IPS DF 6.9 (cell line): Measurements from ENCODE around the gene OR10G3.

Source experiments
- DNase-seq: peaks from one replicate; pipeline ENCODE4 v3.0.0-alpha.2; 2013; ENCODE audit warnings: low read depth, low spot score
- H3K27ac ChIP-seq: one replicate; pipeline ENCODE4 v1.5.1; 2013; ENCODE audit warnings: low read length, control low read depth
- H3K27me3 ChIP-seq: 2 replicates; pipeline ENCODE4 v1.6.1; 2013; ENCODE audit warnings: mild to moderate bottlenecking, low read length; ENCODE audit not compliant: control insufficient read depth, insufficient read depth
- H3K36me3 ChIP-seq: 2 replicates; pipeline ENCODE4 v1.6.1; 2013; ENCODE audit warnings: low read length; ENCODE audit not compliant: control insufficient read depth, insufficient read depth
- H3K4me1 ChIP-seq: 2 replicates; pipeline ENCODE4 v1.6.1; 2013; ENCODE audit warnings: low read length; ENCODE audit not compliant: control insufficient read depth, insufficient read depth
- H3K4me3 ChIP-seq: 2 replicates; pipeline ENCODE4 v1.5.1; 2013; ENCODE audit warnings: mild to moderate bottlenecking, low read length
- H3K9me3 ChIP-seq: 2 replicates; pipeline ENCODE4 v1.6.1; 2013; ENCODE audit warnings: low read length, inconsistent platforms; ENCODE audit not compliant: control insufficient read depth, insufficient read depth
- WGBS: extraction: QIAGEN DNeasy Blood & Tissue Kit; methylation state at CpG from one replicate; pipeline ENCODE4 v1.1.7; 2013; ENCODE audit warnings: mixed read lengths, missing lambda C conversion rate; ENCODE audit not compliant: insufficient read length, insufficient coverage; 5-methylcytosine and 5-hydroxymethylcytosine counted together

The OR10G3 gene

DNA sequence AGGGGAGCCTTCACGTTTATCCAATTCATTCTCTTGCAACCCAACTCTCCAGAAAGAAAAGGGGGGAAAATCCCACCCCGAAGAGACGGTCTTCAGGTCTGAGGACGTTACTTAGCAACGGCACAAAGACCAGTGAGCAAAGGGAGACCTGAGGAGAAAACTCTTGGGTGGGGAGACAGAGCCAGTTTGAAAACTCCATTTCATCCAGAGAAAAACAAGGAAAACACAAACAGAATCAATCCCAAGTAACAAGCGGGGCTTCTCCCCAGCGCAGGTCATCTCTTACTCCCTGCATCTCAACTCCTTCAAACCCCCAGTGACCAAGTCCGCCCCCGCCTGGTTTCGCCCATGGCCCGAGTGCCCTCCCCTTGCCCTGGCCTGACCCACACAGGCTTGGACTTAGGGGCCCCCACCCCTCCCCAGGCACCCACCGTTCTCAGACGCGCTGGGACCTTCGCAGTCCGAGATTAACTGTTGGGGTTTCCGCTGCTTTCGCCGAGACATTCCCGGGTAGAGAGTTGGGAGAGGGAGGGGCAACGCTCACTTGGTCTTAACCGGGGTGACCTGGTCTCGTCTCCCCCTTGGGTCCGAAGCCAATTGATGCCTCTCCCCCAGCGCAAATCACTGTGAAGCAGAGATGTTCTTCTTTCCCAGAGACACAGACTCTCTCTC lies 43.3 kb downstream of the OR10G3 start:
- peak overlapping the region; percentile 15 for H3K27ac ChIP-seq
- no peaks in the 10 kb centered on the region for H3K27me3 ChIP-seq
- H3K4me1 ChIP-seq, result no peaks in the 10 kb centered on the region; the same call in 1 of the 2 replicates
- no peaks in the 10 kb centered on the region for H3K9me3 ChIP-seq
- no peak for DNase-seq
- H3K4me3 ChIP-seq, result peak overlapping the region; percentile 68; the same call in 1 of the 2 replicates
- no CpG with 5 or more reads among the region's 25 CpGs for WGBS
- H3K36me3 ChIP-seq, result no peaks in the 10 kb centered on the region

DNA sequence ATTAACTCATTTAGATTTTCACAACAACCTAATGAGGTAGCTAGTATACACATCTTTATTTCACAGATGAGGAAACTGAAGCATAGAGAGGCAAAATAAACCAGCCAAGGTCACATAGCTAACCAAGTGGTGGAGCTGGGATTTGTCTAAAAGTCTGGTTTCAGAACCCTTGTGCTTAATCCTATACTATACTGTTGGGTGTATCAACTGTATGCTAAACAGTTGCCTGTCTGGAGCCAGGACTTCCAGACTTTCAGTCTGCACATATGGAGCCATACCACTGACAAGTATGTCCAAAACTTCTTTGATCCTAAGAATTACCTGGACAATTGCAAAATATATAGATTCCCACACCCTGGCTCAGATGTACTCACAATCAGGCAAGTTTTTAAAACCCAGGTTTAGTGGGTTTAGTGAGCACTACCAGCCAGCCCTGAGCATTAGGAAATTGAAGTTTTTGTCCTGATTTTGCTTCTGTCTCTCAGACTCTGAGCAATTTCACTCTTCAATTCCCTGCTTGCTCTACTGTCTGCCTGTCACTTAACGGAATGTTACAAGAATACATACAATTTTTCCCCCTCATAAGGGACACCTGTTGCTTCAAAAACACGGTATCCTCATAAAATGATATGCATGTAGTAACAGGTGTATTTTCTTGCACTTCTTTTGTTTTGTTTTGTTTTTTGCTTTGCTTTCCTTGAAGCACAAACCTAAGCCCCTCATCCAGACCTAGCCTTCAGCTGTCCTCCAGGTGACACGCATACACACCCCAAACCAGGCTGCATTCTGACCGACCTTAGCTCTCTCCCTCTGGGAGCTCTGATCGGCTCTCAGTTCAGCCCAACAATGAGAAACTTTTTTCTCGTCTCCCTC lies 44.1 kb downstream of the OR10G3 start:
- H3K36me3 ChIP-seq, result no peaks in the 10 kb centered on the region
- WGBS, result no CpG with 5 or more reads among the region's 6 CpGs
- peak overlapping the region; percentile 68; the same call in 1 of the 2 replicates for H3K4me3 ChIP-seq
- no peaks in the 10 kb centered on the region; the same call in 1 of the 2 replicates for H3K4me1 ChIP-seq
- no peaks in the 10 kb centered on the region for H3K27me3 ChIP-seq
- no peaks in the 10 kb centered on the region for H3K9me3 ChIP-seq
- no peak for DNase-seq
- H3K27ac ChIP-seq, result peak overlapping the region; percentile 15

DNA sequence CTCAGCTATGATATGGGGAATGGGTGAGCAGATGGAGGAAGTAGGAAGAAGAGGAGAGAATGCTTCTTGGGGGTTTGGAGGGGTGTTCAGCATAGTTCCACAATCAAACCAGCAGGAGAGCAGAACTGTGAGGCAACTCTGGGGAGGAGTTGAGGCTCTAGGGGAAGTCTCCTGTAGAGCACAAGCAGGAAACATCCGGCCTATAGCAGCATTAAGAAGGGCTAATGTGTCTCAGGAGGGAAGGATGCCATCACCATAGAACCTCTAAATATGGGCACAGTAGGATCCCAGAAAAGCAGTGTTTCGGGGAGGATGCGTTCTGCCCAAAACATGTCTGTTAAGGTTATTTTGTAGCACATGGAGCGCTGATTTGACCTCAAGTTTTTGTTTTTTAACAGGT lies 45.3 kb downstream of the OR10G3 start:
- H3K27me3 ChIP-seq, result no peaks in the 10 kb centered on the region
- no CpG with 5 or more reads among the region's 4 CpGs for WGBS
- H3K36me3 ChIP-seq, result no peaks in the 10 kb centered on the region
- H3K27ac ChIP-seq, result peak overlapping the region; percentile 94
- H3K9me3 ChIP-seq, result no peaks in the 10 kb centered on the region
- H3K4me1 ChIP-seq, result no peaks in the 10 kb centered on the region; the same call in 1 of the 2 replicates
- H3K4me3 ChIP-seq, result peak overlapping the region; percentile 33; the same call in 1 of the 2 replicates
- no peak for DNase-seq

DNA sequence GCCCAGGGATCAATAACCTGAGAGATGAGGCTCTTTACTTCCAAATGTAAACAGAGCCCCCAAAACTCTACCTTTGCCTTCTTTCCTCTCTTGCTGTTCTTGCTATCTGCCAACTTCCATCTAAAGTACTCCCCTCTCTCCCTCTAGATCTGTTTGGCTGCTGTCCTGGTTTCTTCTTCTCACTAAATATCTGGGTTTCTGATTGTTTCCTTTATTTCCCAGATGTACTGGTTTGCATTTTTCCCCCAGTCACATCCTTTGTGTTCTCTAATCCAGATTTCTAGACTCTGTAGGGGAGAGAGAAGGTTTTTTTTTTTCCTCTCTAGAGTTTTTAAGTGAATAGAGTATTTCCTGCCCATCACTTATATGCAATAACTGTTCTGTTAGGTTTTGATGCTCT lies 46.6 kb downstream of the OR10G3 start:
- no peak for DNase-seq
- H3K27ac ChIP-seq, result no peak overlapping the region
- H3K36me3 ChIP-seq, result no peaks in the 10 kb centered on the region
- H3K4me3 ChIP-seq, result no peak overlapping the region
- H3K27me3 ChIP-seq, result no peaks in the 10 kb centered on the region
- no peaks in the 10 kb centered on the region for H3K4me1 ChIP-seq
- no peaks in the 10 kb centered on the region for H3K9me3 ChIP-seq

DNA sequence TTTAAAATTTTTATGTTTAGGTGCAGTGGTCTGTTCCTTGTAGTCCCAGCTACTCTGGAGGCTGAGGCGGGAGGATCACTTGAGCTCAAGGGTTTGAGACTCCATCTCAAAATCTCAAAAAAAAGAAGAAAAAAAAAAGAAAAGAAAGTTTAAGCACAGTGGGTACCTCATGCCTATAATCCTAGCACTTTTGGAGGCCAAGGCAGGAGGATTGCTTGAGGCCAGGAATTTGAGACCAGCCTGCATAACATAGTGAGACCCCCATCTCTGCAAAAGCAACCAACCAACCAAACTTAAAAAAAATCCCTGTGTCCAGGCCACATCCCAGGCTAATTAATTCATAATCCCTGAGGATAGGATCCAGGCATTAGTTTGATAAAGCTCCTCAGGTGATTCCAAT lies 50.4 kb downstream of the OR10G3 start:
- WGBS, result no CpG with 5 or more reads among the region's 1 CpG
- Histone ChIP-seq H3K27me3 (no peaks in the 10 kb centered on the region), H3K4me1 (peaks cover 4% of the 10 kb centered on the region; the same call in 1 of the 2 replicates), H3K9me3 (no peaks in the 10 kb centered on the region), H3K36me3 (peaks cover 9% of the 10 kb centered on the region), H3K27ac (no peak overlapping the region), H3K4me3 (no peak overlapping the region)
- no peak for DNase-seq

DNA sequence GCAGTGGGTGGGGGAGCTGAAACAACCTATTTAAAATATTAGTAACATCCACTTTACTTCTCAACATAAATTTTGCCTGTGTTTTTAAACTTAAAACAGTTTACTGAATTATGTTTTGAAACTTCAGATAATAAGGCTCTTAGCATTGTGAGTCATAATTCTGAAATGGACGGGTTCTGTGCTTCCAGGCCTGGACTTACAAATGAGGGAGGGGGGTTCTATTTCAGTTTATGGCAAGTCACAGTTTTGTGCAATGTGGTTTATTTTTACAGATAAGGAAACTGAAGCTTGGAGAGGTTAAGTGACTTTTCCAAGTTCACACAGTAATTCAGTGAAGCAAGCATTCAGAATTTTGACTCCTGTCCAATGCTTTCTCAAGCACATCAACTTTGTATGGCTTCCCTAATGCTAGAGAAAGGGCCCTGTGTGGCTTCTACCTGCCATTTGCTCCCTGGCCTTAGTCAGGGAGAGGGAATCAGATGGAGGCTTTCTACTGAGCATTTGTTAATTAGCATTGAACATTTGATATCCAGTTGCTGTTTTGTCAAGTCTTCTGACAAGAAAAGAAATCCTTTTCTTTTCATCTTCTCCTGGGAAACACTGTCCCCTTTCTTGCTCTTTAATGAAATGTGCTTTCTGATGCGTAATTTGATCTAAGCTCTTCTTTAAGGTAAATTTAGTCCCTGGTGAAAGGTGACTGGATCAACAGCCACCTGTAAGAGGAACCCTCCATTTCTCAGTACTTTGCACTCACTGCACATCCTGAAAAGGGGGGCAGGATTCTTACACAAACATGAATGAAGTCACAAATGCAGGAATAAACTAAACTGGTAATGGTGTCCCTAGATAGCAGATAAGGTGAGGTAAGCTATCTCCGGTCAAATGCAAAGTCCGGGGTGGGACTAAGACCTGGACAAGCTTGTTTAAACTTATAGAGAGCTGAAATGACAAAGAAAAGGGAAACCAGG lies 51.2 kb downstream of the OR10G3 start:
- DNase-seq, result no peak
- Histone ChIP-seq H3K27ac (peak overlapping the region; percentile 53), H3K4me1 (peaks cover 10% of the 10 kb centered on the region; the same call in 1 of the 2 replicates)

DNA sequence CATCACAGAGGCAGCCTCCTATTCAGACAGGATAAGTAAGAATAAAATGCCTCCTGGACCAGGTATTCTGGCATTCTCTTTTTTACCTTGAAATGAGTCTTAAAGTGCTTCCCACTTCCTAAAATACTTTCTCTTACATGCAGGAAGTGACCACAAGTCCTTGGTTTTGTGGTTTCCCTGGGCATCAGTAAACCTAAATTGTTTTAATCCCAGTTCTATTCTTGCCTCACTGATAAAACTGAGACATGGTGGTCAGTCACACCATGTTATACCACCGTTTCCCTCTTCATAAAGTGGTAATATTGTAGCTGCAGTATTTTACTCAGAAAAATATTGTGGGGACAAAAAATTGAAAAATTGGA lies 52.6 kb downstream of the OR10G3 start:
- DNase-seq, result no peak
- Histone ChIP-seq H3K4me3 (no peak overlapping the region), H3K27ac (peak overlapping the region; percentile 48), H3K9me3 (no peaks in the 10 kb centered on the region), H3K4me1 (peaks cover 13% of the 10 kb centered on the region; the same call in 1 of the 2 replicates), H3K27me3 (no peaks in the 10 kb centered on the region), H3K36me3 (peaks cover 29% of the 10 kb centered on the region)
- no CpG with 5 or more reads among the region's 1 CpG for WGBS

More for the DNA sequence above, 51.2 kb downstream of the OR10G3 start:
- H3K4me3 ChIP-seq, result no peak overlapping the region
- peaks cover 18% of the 10 kb centered on the region for H3K36me3 ChIP-seq
- no peaks in the 10 kb centered on the region for H3K9me3 ChIP-seq
- H3K27me3 ChIP-seq, result no peaks in the 10 kb centered on the region
- no CpG with 5 or more reads among the region's 4 CpGs for WGBS

DNA sequence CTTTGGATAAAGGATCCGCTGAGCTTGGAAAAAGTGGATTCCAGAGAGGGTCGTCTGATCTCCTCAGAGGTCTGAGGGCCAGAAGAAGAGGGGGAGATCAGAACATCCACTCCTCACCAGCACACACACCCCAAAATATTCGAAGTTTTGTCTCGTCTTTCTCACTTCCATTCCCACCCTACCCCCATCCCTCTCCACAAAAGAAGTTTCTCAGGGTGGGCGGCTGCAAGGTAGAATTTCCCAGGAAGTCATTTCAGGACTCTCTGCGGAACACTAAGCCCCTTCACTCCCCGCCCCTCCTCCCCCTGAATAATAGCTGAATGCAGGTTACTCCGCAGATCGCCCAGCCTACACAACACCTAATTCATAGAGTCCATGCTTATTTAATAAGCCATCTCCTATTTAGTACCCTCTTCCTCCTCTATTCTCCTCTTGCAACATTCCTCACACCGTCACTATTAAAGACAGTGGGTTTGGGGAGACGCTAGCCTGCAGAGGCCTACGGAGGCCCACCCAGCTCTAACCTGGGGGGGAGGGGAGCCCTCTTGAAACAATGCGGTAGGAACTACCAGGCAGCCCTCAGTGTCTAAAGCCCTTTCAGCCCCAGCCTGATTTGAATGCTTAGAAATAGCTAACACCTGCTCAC lies 53.1 kb downstream of the OR10G3 start:
- DNase-seq, result no peak
- Histone ChIP-seq H3K27ac (peak overlapping the region; percentile 48), H3K4me1 (peaks cover 17% of the 10 kb centered on the region), H3K4me3 (peak overlapping the region; percentile 16; the same call in 1 of the 2 replicates), H3K27me3 (no peaks in the 10 kb centered on the region), H3K36me3 (peaks cover 34% of the 10 kb centered on the region), H3K9me3 (no peaks in the 10 kb centered on the region)
- WGBS, result no CpG with 5 or more reads among the region's 13 CpGs

DNA sequence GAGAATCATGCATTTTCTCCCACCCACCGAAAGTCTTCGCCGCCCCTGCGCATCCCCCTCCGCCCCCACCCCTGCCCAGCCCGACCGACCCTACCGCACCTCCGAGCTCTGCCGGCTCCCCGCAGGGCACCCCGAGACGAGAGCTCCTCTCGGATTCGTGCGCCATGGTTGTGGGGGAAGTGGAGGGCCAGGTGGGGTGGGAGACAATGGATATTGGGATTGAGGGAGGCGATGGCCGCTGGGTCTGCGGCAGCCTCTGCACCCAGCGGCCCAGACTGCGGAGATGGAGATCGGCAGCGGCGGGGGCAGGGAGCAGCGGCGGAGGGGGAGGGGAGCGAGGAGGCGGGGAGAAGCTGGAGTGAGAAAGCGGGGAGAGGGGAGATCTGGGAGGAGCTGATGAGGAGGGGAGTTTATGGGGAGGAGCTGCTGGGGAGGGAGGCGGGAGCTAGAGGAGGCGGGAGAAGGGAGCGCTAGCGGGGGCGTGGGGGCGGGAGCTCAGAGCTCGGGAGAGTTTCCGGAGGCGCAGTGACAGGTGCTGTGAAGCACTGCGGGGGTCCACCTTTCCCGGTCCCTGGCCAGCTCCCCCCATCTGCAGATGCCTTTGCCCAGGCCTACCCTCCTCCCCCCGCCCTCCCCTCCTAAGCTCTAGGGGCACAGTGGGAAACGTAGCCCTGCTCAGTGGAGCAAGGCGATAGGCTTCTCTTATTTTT lies 53.8 kb downstream of the OR10G3 start, which contains the start of gene SALL2:
Gene SALL2, minus strand, starts transcription at position 385 of the 710 bp plus-strand sequence. Its CDS starts 219 bp downstream, at position 166.
- H3K36me3 ChIP-seq, result peaks cover 35% of the 10 kb centered on the region
- H3K4me3 ChIP-seq, result peak within 1 kb of the TSS; percentile 88
- no CpG with 5 or more reads among the region's 43 CpGs for WGBS
- peaks cover 17% of the 10 kb centered on the region for H3K4me1 ChIP-seq
- no peaks in the 10 kb centered on the region for H3K9me3 ChIP-seq
- no peaks in the 10 kb centered on the region for H3K27me3 ChIP-seq
- DNase-seq, result peak; percentile 96
- peak within 1 kb of the TSS; percentile 48 for H3K27ac ChIP-seq
